Testis (tissue), 2 donors: ENCODE results near the gene ADRA2B.

Source experiments
- CTCF ChIP-seq, 3 experiments: fragments of 450-650 bp in 2 of 3; fragments of 200-600 bp in 1 of 3; sonication (generic) in 1 of 3; IDR thresholded peaks; one replicate each; pipeline ENCODE4 v1.5.1; 2016 to 2019; ENCODE audit warnings: antibody characterized with exemption in 3 of 3, mild to moderate bottlenecking in 2 of 3, moderate library complexity in 1 of 3
- POLR2A ChIP-seq: fragments of 450-650 bp; IDR thresholded peaks from one replicate; pipeline ENCODE4 v1.6.1; 2017; ENCODE audit warnings: antibody characterized with exemption, mild to moderate bottlenecking, moderate library complexity

GRCh38 chr2:96097441-96097840 is 18.9 kb downstream of the ADRA2B start:
- TF ChIP-seq POLR2A (no peak), CTCF (IDR thresholded peaks at IDR 0.05) (no peak)
